ENCODE data around the gene PARVB.
A peak's percentile ranks its signal among the peaks of the same experiment; 100 is the strongest.
"Not testable (repeated sequence)": the region's sequence is repeated elsewhere in the genome, so short reads cannot be mapped to it uniquely, and the experiment has no call there.

The PARVB gene

GRCh38 chr22:43999378-43999777, 24.7 kb upstream of the PARVB start:
- DNase-seq: no peak

- DNase-seq: no peak
Measured at GRCh38 chr22:44000123-44000522, 24.0 kb upstream of the PARVB start.

DNA sequence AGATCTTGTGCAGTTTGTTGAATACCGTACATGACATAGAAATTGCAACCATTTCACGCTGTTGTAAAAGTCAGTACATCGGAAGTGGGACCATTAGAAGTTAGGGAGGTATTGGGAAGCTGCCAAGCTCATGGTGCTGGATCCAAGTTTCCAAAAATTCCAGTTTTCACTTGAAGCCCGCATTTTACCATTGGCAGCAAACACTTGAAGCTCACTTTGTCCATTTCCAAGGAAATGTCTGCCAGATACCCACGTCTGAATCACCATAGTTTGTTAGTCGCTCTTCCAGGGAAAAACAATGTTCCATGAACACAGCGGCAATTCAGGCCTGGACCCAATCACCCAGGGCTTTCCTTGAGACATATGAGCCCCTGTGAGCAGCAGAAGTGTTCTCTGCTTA, 22.6 kb upstream of the PARVB start:
- no peak for DNase-seq

- no peak for DNase-seq
Measured at GRCh38 chr22:44002324-44002723, 21.8 kb upstream of the PARVB start.

DNA sequence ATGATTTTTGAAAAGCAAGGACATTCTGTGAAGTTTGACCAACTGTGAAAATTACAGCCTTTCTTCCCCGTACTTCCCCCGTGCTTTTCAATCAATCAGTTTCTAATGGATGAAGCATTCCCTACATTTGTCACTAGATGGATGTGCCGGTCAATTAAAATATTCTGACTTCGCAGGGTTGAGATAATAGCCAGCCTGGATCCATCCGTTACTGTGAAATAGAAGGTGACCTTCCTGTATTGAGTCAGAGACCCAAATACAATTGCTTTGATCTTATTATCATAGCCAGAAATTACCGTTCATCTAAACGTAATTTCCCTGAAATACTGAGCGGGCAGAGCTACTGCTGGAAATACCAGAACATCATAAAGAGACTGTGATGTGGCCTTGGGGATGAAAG, 21.1 kb upstream of the PARVB start:
- DNase-seq: no peak

GRCh38 chr22:44003405-44004103, 20.5 kb upstream of the PARVB start:
- no peak for DNase-seq

- DNase-seq: no peak
Measured at GRCh38 chr22:44004104-44004460, 20.0 kb upstream of the PARVB start.

DNA sequence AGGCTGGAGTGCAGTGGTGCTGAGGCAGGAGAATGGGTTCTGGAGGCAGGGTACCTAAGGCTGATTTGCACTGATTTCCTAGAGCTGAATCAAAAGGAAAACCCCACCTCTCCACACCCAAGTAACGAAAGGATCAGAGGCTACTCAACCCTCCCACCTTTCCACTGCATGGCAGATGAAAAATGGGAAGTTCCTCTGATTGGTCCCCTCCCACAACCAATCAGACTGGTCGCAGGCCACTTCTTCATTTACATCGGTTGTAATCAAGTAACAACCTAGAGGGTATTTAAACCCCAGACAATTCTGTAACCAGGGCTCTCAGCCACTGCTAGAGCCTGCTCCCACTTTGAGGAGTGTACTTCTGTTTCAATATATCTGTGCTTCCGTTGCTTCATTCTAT, 18.6 kb upstream of the PARVB start:
- DNase-seq: no peak

DNA sequence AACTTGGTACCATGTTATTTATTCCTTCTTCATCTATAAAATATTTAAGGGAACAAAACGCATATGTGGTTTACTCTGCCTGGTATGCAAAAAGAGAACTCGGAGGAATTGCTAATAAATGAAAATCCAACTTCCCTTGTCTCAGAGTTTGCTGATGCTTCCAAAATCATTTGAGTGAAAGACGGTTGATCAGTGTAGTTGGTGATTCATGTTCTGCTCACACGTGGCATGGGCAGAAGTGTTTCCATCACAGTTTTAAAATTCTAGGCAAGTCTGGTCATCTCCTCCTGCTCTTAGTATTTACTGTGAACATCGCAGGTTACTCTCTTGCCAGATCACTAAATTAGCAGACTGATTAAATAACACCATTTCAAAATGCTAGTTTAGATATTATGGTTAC, 11.9 kb upstream of the PARVB start:
- no peak for DNase-seq

- no peak for DNase-seq
Measured at GRCh38 chr22:44012591-44012990, 11.5 kb upstream of the PARVB start.

DNA sequence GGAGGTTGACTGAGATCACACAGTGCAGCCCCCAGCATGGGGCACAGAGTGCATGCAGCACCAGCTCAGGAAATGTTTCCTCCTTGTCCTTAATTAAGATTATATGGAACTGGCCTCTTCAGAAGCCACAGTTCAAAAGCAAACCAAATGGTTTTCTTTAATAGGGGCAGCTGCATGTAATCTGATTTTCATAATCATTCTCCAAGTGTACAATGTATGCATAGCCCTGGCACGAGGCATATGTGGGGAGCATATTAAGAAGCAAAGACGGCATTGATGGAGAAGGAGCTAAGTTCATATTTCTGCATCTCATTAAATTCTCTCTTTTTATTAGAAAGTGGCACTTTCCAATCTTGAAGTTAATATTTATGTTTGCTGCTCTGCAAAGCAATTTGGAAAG, 9.9 kb upstream of the PARVB start:
- no peak for DNase-seq

GRCh38 chr22:44016586-44016985, 7.5 kb upstream of the PARVB start:
- DNase-seq: not testable (repeated sequence)

DNA sequence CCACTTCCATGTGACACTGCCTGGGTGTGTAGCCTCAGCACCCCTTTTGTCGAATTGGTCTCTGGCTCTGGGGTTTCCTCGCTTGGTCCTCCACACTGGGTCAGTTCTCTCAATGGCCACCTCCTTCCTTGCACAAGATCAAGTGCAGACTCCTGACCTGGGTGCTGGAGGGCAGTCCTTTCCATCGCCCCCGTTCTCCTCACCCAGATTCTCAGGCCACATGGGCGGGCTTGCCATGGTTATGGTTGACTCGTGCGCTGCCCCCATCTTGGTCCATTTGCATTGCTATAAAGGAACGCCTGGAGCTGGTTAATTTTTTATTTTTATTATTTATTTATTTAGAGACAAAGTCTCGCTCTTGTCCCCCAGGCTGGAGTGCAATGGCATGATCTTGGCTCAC, 5.5 kb upstream of the PARVB start:
- no peak for DNase-seq

GRCh38 chr22:44019416-44019815, 4.7 kb upstream of the PARVB start:
- no peak for DNase-seq

GRCh38 chr22:44019846-44020245, 4.3 kb upstream of the PARVB start:
- no peak for DNase-seq

DNA sequence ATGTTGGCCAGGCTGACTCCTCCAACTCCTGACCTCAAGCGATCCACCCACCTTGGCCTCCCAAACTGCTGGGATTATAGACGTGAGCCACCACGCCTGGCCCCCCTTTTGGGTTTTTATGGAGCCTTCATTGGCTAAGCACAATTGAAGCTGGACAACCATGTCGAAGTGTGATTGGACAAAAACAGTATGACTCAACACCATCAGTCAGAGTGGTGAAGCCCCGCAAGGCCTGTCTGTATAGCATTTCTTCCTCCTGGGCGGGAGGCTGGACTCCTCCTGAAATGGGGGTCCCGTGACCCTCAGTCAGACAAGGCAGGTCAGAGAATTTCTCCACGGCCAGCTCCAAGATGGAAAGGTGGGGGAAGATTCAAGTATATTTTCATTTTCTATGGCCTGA, 3.1 kb upstream of the PARVB start:
- no peak for DNase-seq

DNA sequence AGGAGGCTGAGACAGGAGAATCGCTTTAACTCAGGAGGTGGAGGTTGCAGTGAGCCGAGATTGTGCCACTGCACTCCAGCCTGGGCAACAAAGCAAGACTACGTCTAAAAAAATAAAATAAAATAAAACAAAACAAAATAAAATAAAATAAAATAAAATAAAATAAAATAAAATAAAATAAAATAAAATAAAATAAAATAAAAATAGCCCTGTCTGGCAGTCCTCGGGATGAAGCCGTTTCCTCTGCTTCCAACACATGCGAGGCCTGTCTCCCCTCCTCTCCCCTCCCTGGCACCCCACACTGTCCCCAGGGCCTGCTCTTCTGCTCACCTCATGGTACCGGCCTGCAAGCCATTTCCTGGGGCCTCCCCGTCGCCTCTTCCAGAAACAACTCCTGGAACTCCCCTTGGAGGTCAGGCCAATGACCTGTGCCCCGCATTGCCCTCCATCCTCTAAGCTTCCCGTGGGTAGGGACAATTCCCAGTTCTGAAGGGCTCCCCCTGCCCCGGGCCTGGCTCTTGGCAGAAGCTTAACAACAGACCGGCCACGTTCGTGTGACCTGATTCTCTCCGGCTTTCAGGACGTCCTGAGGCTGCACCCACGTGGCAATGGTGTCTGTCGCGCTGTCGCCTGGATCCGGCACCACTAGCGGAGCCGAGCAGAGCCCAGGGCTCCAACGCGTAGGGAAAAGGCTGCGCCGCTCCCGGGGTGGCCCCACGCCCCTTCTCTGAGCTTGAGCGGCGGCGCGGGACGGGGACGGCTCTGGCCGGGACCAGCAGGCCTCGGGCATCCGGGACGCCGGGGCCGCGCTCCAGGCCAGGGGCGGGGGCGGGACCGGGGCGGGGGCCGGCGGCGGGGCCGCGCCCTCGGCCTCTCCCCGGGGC, 456 bp upstream of the PARVB start:
- DNase-seq: peak; percentile 42

- peak; percentile 29 for DNase-seq
Measured at GRCh38 chr22:44025171-44026065, 1.3 kb downstream of the PARVB start.

GRCh38 chr22:44026066-44026629, 2.0 kb downstream of the PARVB start:
- DNase-seq: no peak

GRCh38 chr22:44026630-44027511, 2.8 kb downstream of the PARVB start:
- DNase-seq: peak; percentile 86

DNA sequence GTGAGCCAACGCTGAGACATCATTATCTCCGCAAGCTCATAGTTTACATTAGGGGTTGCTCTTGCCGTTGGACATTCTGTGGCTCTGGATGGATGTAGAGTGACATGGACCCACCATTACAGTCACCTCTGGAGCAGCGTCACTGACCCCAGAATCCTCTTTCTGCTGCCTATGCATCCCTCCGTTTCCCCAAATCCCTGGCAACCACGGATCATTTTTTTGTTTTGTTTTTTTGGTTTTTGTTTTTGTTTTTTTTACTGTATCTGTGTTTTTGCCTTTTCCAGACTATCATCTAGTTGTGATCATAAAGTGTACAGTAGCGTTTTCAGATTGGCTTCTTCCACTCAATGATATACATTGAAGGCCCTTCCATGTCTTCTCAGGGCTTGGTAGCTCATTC, 4.0 kb downstream of the PARVB start:
- DNase-seq: no peak

DNA sequence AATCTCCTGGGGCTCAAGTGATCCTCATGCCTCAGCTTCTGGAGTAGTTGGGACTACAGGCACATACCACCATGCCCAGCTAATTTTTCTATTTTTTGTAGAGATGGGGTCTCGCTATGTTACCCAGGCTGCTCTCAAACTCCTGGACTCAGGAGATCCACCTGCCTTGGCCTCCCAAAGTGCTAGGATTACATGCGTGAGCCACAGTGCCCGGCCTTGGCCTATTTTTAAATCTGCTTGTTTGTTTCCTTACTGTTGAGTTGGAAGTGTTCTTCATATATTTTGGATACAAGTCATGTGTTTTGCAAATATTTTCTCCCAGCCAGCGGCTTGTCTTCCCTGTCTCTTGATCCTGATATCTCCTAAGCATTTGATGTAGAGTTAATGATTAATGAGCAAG, 5.0 kb downstream of the PARVB start:
- no peak for DNase-seq

All from CD4-positive, alpha-beta T cell treated with Interleukin-12 subunit alpha and Interleukin-12 subunit beta, for 1 hour (primary cell).